Mesendoderm (in vitro differentiated cells): ENCODE data around the gene SGCG.

Experiments
- DNase-seq: peaks from one replicate; pipeline ENCODE4 v3.0.0; 2013
- H2AK5ac ChIP-seq: 2 replicates; pipeline ENCODE4 v1.6.1; 2013; ENCODE audit warnings: low read length, inconsistent platforms
- H2BK120ac ChIP-seq: 2 replicates; pipeline ENCODE4 v1.6.1; 2013; ENCODE audit warnings: low read depth, mild to moderate bottlenecking, low read length, moderate library complexity, mixed read lengths
- H2BK15ac ChIP-seq: replicated peaks from 2 replicates; pipeline ENCODE4 v1.6.1; 2013; ENCODE audit warnings: low read depth, mild to moderate bottlenecking, moderate library complexity
- H2BK5ac ChIP-seq: 2 replicates; pipeline ENCODE4 v1.6.1; 2013; ENCODE audit warnings: low read length, inconsistent platforms
- H3K18ac ChIP-seq: 2 replicates; pipeline ENCODE4 v1.6.1; 2013; ENCODE audit warnings: mild to moderate bottlenecking, low read length, mixed read lengths
- H3K23ac ChIP-seq: one replicate; pipeline ENCODE4 v1.6.1; 2013; ENCODE audit warnings: low read length
- H3K27ac ChIP-seq: 2 replicates; pipeline ENCODE4 v1.5.1; 2013; ENCODE audit warnings: low read depth, mild to moderate bottlenecking, inconsistent platforms, low read length, moderate library complexity
- H3K27me3 ChIP-seq: 2 replicates; pipeline ENCODE4 v1.6.1; 2013; ENCODE audit warnings: low read length, control low read depth, mild to moderate bottlenecking, inconsistent platforms; ENCODE audit not compliant: insufficient read depth, poor library complexity
- H3K36me3 ChIP-seq: 2 replicates; pipeline ENCODE4 v1.6.1; 2013; ENCODE audit warnings: low read length, inconsistent platforms; ENCODE audit not compliant: control insufficient read depth, insufficient read depth
- H3K4ac ChIP-seq: one replicate; pipeline ENCODE4 v1.6.1; 2013; ENCODE audit warnings: low read depth, mild to moderate bottlenecking, low read length, moderate library complexity
- H3K4me1 ChIP-seq: 2 replicates; pipeline ENCODE4 v1.6.1; 2013; ENCODE audit warnings: low read depth, low read length, inconsistent platforms; ENCODE audit not compliant: control insufficient read depth
- H3K4me2 ChIP-seq: 2 replicates; pipeline ENCODE4 v1.6.1; 2013; ENCODE audit warnings: low read length
- H3K4me3 ChIP-seq: 2 replicates; pipeline ENCODE4 v1.5.1; 2013; ENCODE audit warnings: mild to moderate bottlenecking, low read length
- H3K56ac ChIP-seq: one replicate; pipeline ENCODE4 v1.6.1; 2013; ENCODE audit warnings: low read length
- H3K79me1 ChIP-seq: 2 replicates; pipeline ENCODE4 v1.6.1; 2013; ENCODE audit warnings: low read length, inconsistent platforms
- H3K79me2 ChIP-seq: 2 replicates; pipeline ENCODE4 v1.6.1; 2013; ENCODE audit warnings: mild to moderate bottlenecking, low read length; ENCODE audit not compliant: control insufficient read depth, insufficient read depth
- H3K9ac ChIP-seq: 2 replicates; pipeline ENCODE4 v1.6.1; 2013; ENCODE audit warnings: low read length, inconsistent platforms
- H4K5ac ChIP-seq: one replicate; pipeline ENCODE4 v1.6.1; 2013; ENCODE audit warnings: low read length
- H4K8ac ChIP-seq: one replicate; pipeline ENCODE4 v1.6.1; 2013; ENCODE audit warnings: low read depth, mild to moderate bottlenecking, control low read depth, low read length, moderate library complexity
- WGBS: extraction: QIAGEN DNeasy Blood & Tissue Kit; methylation state at CpG from one replicate; pipeline ENCODE4 v1.1.7; 2013; ENCODE audit warnings: low lambda C conversion rate, missing lambda C conversion rate; ENCODE audit not compliant: insufficient coverage; ENCODE audit errors: extremely low coverage; 5-methylcytosine and 5-hydroxymethylcytosine counted together

SGCG gene

DNA sequence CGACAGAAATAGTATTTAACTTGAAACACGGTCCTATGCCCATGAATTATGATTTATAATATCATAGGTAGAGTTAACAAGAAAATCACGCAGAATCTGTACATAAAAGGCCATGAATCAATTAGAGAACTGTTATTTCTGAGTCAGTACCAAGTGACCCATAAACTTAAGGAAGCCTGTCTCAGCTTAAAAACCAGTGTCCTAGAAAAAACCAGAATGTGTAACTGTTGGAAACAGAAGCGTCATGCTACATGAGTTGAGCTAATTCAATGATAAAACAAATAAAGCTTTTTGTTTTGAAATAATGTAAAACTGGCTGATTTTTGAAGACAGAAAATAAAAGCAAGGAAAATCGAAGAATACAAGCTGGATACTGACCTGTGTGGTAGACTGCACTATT, 34.8 kb upstream of the SGCG start:
- no peak overlapping the region for H2BK5ac ChIP-seq
- DNase-seq: no peak
- no peaks in the 10 kb centered on the region for H3K79me1 ChIP-seq
- H3K4ac ChIP-seq: no peak overlapping the region
- no peak overlapping the region for H3K4me3 ChIP-seq
- no peaks in the 10 kb centered on the region for H3K79me2 ChIP-seq
- H3K27ac ChIP-seq: no peak overlapping the region
- no peak overlapping the region for H2BK15ac ChIP-seq
- no peak overlapping the region for H3K18ac ChIP-seq
- H3K27me3 ChIP-seq: no peaks in the 10 kb centered on the region
- H3K36me3 ChIP-seq: no peaks in the 10 kb centered on the region
- no peaks in the 10 kb centered on the region for H3K4me1 ChIP-seq
- no peak overlapping the region for H2BK120ac ChIP-seq
- WGBS: no CpG with 5 or more reads among the region's 5 CpGs
- H4K5ac ChIP-seq: no peak overlapping the region
- no peak overlapping the region for H3K56ac ChIP-seq
- no peak overlapping the region for H3K23ac ChIP-seq
- no peak overlapping the region for H4K8ac ChIP-seq
- no peak overlapping the region for H3K4me2 ChIP-seq
- H3K9ac ChIP-seq: no peak overlapping the region
- H2AK5ac ChIP-seq: no peak overlapping the region

DNA sequence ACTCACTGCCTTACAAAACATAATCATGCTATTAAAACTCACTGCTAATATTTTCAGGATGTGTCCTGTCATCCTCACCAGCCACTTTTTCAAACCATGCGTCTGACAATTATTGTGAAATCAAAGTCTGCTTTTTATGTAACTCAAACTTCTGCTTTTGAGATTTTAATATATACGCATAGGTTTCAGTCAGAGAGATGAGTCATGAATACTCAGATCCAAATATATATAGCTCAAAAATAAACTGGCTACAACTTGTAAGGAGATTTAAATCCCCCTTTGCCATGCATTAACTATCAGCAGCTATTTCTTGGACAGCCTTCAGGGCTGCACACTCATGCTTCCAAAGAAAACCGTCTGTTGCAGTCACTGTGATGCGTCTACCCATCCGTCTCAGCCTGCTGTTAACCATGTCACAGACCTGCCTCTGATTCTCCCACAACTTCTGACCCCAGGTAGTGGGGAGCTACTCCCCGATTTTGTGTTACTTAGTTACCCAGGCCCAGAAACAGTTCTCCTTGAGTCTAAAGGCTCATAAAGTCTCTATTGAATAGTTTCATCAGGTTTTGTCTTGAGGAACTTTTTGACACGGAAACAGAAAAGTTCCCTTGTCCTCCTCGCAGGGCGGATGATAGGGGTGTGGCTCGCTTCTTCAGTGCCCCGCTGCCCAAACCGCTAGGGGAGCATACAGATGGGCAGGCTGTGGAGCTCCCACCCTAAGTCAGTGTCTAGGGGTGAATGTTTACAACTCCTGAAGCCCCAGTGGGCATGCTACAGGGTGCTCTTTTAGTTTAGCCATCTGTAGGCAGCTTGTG, 33.8 kb upstream of the SGCG start:
- no peak overlapping the region for H2AK5ac ChIP-seq
- H3K23ac ChIP-seq: no peak overlapping the region
- no peak overlapping the region for H3K27ac ChIP-seq
- H3K27me3 ChIP-seq: no peaks in the 10 kb centered on the region
- H3K56ac ChIP-seq: no peak overlapping the region
- no peak overlapping the region for H2BK120ac ChIP-seq
- DNase-seq: no peak
- H2BK15ac ChIP-seq: no peak overlapping the region
- no peak overlapping the region for H3K18ac ChIP-seq
- H3K9ac ChIP-seq: no peak overlapping the region
- H2BK5ac ChIP-seq: no peak overlapping the region
- H3K4me3 ChIP-seq: no peak overlapping the region
- H3K36me3 ChIP-seq: no peaks in the 10 kb centered on the region
- H4K8ac ChIP-seq: no peak overlapping the region
- no peak overlapping the region for H4K5ac ChIP-seq
- H3K4me1 ChIP-seq: no peaks in the 10 kb centered on the region
- H3K79me2 ChIP-seq: no peaks in the 10 kb centered on the region
- no peak overlapping the region for H3K4me2 ChIP-seq
- no CpG with 5 or more reads among the region's 12 CpGs for WGBS
- H3K79me1 ChIP-seq: no peaks in the 10 kb centered on the region
- H3K4ac ChIP-seq: no peak overlapping the region

DNA sequence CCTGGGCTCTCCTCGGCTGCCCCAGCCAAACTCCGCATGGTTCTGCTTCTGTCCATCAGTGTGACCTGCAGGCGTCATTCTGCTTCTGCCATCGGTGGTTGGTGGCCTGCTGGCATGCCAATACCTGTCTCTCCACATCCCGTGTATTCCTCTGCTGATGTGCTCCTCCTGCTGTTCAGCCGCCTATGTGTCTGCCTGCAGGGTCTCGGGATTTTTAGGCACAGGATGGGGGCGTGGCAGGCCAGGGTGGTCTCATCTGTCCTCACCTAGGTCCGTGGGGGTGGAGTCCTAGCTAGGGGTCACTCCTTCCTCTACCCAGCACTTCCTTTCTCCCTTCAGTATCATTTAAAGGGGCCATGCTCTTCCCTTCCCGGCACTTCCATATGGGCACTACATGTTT, 33.0 kb upstream of the SGCG start:
- WGBS: no CpG with 5 or more reads among the region's 10 CpGs
- H2BK5ac ChIP-seq: no peak overlapping the region
- H3K23ac ChIP-seq: no peak overlapping the region
- no peak overlapping the region for H3K27ac ChIP-seq
- peak; percentile 29 for DNase-seq
- no peak overlapping the region for H2BK15ac ChIP-seq
- no peaks in the 10 kb centered on the region for H3K36me3 ChIP-seq
- no peak overlapping the region for H3K18ac ChIP-seq
- no peak overlapping the region for H2BK120ac ChIP-seq
- H3K56ac ChIP-seq: no peak overlapping the region
- H3K79me1 ChIP-seq: no peaks in the 10 kb centered on the region
- H4K5ac ChIP-seq: no peak overlapping the region
- H3K4me3 ChIP-seq: no peak overlapping the region
- H3K4me2 ChIP-seq: no peak overlapping the region
- no peak overlapping the region for H4K8ac ChIP-seq
- H3K9ac ChIP-seq: no peak overlapping the region
- H2AK5ac ChIP-seq: no peak overlapping the region
- H3K27me3 ChIP-seq: no peaks in the 10 kb centered on the region
- no peak overlapping the region for H3K4ac ChIP-seq
- no peaks in the 10 kb centered on the region for H3K79me2 ChIP-seq
- H3K4me1 ChIP-seq: no peaks in the 10 kb centered on the region

DNA sequence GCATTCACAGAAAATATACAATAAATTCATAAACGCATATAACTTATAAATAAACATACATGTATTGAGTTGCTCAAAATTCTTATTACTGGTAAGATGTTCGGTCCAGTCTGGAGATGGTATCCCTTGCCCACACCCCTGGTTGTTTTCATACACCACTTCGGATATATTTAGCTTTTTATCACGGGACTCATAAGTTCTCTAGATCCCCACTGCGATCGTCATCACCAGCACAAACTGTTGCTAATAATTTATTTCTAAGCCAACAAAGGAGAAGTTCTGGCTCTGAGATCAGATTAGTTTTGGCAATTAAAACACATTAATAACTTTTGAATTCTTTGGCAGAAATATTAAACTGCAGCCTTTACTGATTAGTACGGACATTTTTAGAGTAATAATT, 23.0 kb upstream of the SGCG start:
- Histone ChIP-seq H3K36me3 (no peaks in the 10 kb centered on the region), H3K4me3 (no peak overlapping the region), H3K23ac (no peak overlapping the region), H4K5ac (no peak overlapping the region), H3K27ac (no peak overlapping the region), H3K79me2 (no peaks in the 10 kb centered on the region), H3K18ac (no peak overlapping the region), H4K8ac (no peak overlapping the region), H3K9ac (no peak overlapping the region), H2AK5ac (no peak overlapping the region), H2BK5ac (no peak overlapping the region), H2BK15ac (no peak overlapping the region), H3K4ac (no peak overlapping the region), H3K4me2 (no peak overlapping the region), H3K4me1 (no peaks in the 10 kb centered on the region), H2BK120ac (no peak overlapping the region), H3K79me1 (no peaks in the 10 kb centered on the region), H3K27me3 (no peaks in the 10 kb centered on the region), H3K56ac (no peak overlapping the region)
- WGBS: 100% methylated on average over 1 of the region's 7 CpGs
- DNase-seq: no peak

DNA sequence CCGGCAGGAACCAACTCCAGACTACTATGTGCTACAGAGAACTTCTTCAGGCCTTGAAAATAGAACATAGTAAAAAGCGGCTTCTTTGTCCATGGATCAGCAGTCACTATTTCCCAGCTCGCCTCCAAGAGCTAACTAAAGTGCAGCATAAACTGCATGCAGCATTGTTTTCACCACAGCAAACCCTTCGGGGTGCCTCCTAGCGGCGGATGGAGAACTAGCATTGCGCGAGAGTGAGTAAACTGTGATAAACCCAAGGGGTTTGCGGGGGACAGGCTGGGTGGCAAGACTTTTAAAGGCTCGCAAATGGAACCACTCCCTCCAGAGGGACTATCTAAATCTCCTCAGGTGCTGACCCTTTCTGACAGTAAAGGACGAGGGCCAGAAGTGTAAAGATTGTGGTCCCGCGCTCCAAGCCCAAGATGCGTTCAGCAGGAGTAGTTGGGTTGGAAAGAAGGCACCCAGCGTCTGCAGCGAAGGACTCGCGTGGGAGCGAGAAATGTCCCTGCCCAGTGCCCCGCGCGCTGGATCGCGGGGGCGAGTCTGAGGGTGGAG, 21.5 kb upstream of the SGCG start:
- Histone ChIP-seq H2BK120ac (no peak overlapping the region), H3K79me2 (no peaks in the 10 kb centered on the region), H2BK5ac (peak overlapping the region; percentile 22), H2BK15ac (no peak overlapping the region), H3K4ac (no peak overlapping the region), H3K4me3 (peak overlapping the region; percentile 60), H3K23ac (no peak overlapping the region), H4K5ac (no peak overlapping the region), H3K27me3 (no peaks in the 10 kb centered on the region), H3K79me1 (no peaks in the 10 kb centered on the region), H2AK5ac (no peak overlapping the region), H4K8ac (no peak overlapping the region), H3K27ac (no peak overlapping the region), H3K4me2 (peak overlapping the region; percentile 85), H3K4me1 (no peaks in the 10 kb centered on the region), H3K18ac (no peak overlapping the region), H3K36me3 (no peaks in the 10 kb centered on the region), H3K56ac (peak overlapping the region; percentile 89), H3K9ac (peak overlapping the region; percentile 83)
- peak; percentile 88 for DNase-seq
- no CpG with 5 or more reads among the region's 25 CpGs for WGBS
